Heart left ventricle (tissue), 16 donors: ENCODE measurements around the gene ITSN1. TPM values are rescaled to one million over a fixed set of nuclear protein-coding genes. Genes with fewer than 3 reads are reported as not detected.

Experiments
- ATAC-seq, 4 donors: fragments of 200-7000 bp; cut with Tn5 transposase; one replicate each; pipeline ENCODE4 v1.9.1; 2020 to 2022; ENCODE audit warnings: moderate library complexity in 4 of 4, mild to moderate bottlenecking in 3 of 4, moderate number of reproducible peaks in 1 of 4
- DNase-seq, 5 donors: peaks; one replicate each; pipeline ENCODE4 v3.0.0-alpha.2; 2020
- H3K27ac ChIP-seq, 12 donors: fragments of 200-600 bp; sonication (generic) in 4 of 12; one replicate each; pipeline versions ENCODE4 v1.5.0 to v1.8.0; 2016 to 2022; ENCODE audit warnings: mild to moderate bottlenecking in 2 of 12
- H3K27me3 ChIP-seq, 9 donors: fragments of 200-600 bp; sonication (generic) in 2 of 9; one replicate each; pipeline versions ENCODE4 v1.5.1 to v1.8.0; 2016 to 2022; ENCODE audit warnings: mild to moderate bottlenecking in 3 of 9
- H3K36me3 ChIP-seq, 9 donors: fragments of 200-600 bp; sonication (generic) in 2 of 9; one replicate each; pipeline versions ENCODE4 v1.5.0 to v1.8.0; 2018 to 2022; ENCODE audit warnings: mild to moderate bottlenecking in 2 of 9
- H3K4me1 ChIP-seq, 12 donors: fragments of 200-600 bp; sonication (generic) in 4 of 12; one replicate each; pipeline versions ENCODE4 v1.5.0 to v1.8.0; 2016 to 2022; ENCODE audit warnings: mild to moderate bottlenecking in 3 of 12
- H3K4me3 ChIP-seq, 12 donors: fragments of 200-600 bp; sonication (generic) in 4 of 12; one replicate each; pipeline versions ENCODE4 v1.5.0 to v1.8.0; 2017 to 2022; ENCODE audit warnings: mild to moderate bottlenecking in 9 of 12, moderate library complexity in 4 of 12
- H3K9me3 ChIP-seq, 12 donors: fragments of 200-600 bp; sonication (generic) in 4 of 12; one replicate each; pipeline versions ENCODE4 v1.5.0 to v1.8.0; 2016 to 2022; ENCODE audit warnings: mild to moderate bottlenecking in 1 of 12
- CTCF ChIP-seq, 12 donors: fragments of 200-600 bp; sonication (generic) in 4 of 12; IDR thresholded peaks; one replicate each; pipeline versions ENCODE4 v1.5.0 to v1.8.0; 2018 to 2022; ENCODE audit warnings: antibody characterized with exemption in 12 of 12, mild to moderate bottlenecking in 5 of 12
- POLR2A ChIP-seq, 2 donors: fragments of 450-650 bp; IDR thresholded peaks; one replicate each; pipeline ENCODE4 v1.6.1; 2017; ENCODE audit warnings: antibody characterized with exemption in 2 of 2, mild to moderate bottlenecking in 2 of 2, moderate library complexity in 2 of 2
- WGBS, 4 donors: extraction: QIAGEN DNeasy Blood & Tissue Kit in 2 of 4; methylation state at CpG; one replicate each; pipeline versions ENCODE4 v1.1.5 to v1.1.7; 2013 to 2018; 5-methylcytosine and 5-hydroxymethylcytosine counted together
- intact Hi-C, 10 donors: fragments of 100-400 bp; cut with DNase I; formaldehyde crosslinking; loops; one replicate each; pipeline versions ENCODE4 v1.11.1 to v1.14.2; 2022
- polyA plus RNA-seq, 2 donors: library from polyadenylated mRNA; stranded (reverse); fragments of 200-250 nt; gene quantifications; one replicate each; pipeline ENCODE4 v1.2.3, GENCODE V29; 2013
- total RNA-seq, 9 donors: library from RNA; depleted of rRNA in 2 of 9; stranded (reverse); fragments of >200 nt in 2 of 9; fragmentation: NEBNext Ultra II Directional in 3 of 9; extraction: Animal tissue kit (Norgen Biotek cat#: 25700) in 3 of 9; gene quantifications; one replicate each; pipeline versions ENCODE4 v1.1.0 to v1.2.4, GENCODE V29; 2016 to 2023
- donor health status: ischemic (EF 13 %, LVEDD 7.1; RV severe dilation, severe dysfunction).
- donor health status: healthy with polysubstance abuse.
- donor health status: DM: no; HTN: yes; CAD: no.
- donor health status: DM: no; HTN: no; CAD: no.
- donor health status: ischemic (EF 25% LVEDD 6.9; RV normal size, moderate dysfunction).
- donor health status: ischemic (EF 25% LVEDD 5.7; RV mildly dilated, moderate dysfunction).
- donor health status: healthy.
- donor health status: DM: yes; HTN: yes; CAD: no.
- donor health status: ischemic (EF 35%, LVEDD 5.7; RV mildly dilated, moderate dysfunction).
- donor health status: nonischemic (EF 11% LVEDD 7.7; RV severe dilation, severe dysfunction).
- donor health status: DM: yes; HTN: yes; CAD: no.
- donor health status: PGD.
- donor health status: ischemic (EF 29% LVEDD 5.4; RV normal size, mild dysfunction).
- donor health status: nonischemic (EF 23%, LVEDD 6.1; RV moderate dilation, normal function).

ITSN1 gene
- total and polyA plus RNA-seq, 11 donors, result 17.2 to 51.5 (median 34.0) TPM

- H3K4me3 ChIP-seq, result peak overlapping the region in 2 of 12 donors; percentile 51 to 53
- no peak for TF ChIP-seq POLR2A (IDR thresholded peaks at IDR 0.05)
- TF ChIP-seq CTCF (IDR thresholded peaks at IDR 0.05), result no peak
- intact Hi-C loops, result loop anchor here in 5 of 10 donors (5.0 to 10.0 kb wide), 2 partner anchors 251 to 253 kb away; partner anchors contain the start of genes CRYZL1 (in 5 of the 5) and ITSN1 (in 5 of the 5)
- ATAC-seq (peak in 1 of 4 donors; percentile 8), DNase-seq (no peak)
- H3K27ac ChIP-seq, result no peak overlapping the region
- no peaks in the 10 kb centered on the region for H3K9me3 ChIP-seq
- peaks cover 0 to 10% (median 3%) of the 10 kb centered on the region in 9 donors for H3K36me3 ChIP-seq
- peaks cover 0 to 17% (median 4%) of the 10 kb centered on the region in 12 donors for H3K4me1 ChIP-seq
- no peaks in the 10 kb centered on the region for H3K27me3 ChIP-seq
- 81 to 90% (median 83%) methylated on average over 28 of the region's 28 CpGs for WGBS, 4 donors
Measured at GRCh38 chr21:33895356-33895755, 253.1 kb downstream of the ITSN1 start.

GRCh38 chr21:33896691-33897090 lies 254.4 kb downstream of the ITSN1 start:
- peaks cover 0 to 20% (median 4%) of the 10 kb centered on the region in 12 donors for H3K4me1 ChIP-seq
- H3K36me3 ChIP-seq, result peaks cover 0 to 23% (median 12%) of the 10 kb centered on the region in 9 donors
- H3K27ac ChIP-seq, result no peak overlapping the region
- intact Hi-C loops, result loop anchor here in 5 of 10 donors (5.0 to 10.0 kb wide), 2 partner anchors 252 to 254 kb away; partner anchors contain the start of genes CRYZL1 (in 5 of the 5) and ITSN1 (in 5 of the 5)
- no peaks in the 10 kb centered on the region for H3K9me3 ChIP-seq
- ATAC-seq (no peak), DNase-seq (no peak)
- no peaks in the 10 kb centered on the region for H3K27me3 ChIP-seq
- no peak overlapping the region for H3K4me3 ChIP-seq
- WGBS, 4 donors, result 74 to 86% (median 83%) methylated on average over 6 of the region's 6 CpGs
- TF ChIP-seq CTCF (IDR thresholded peaks at IDR 0.05) (no peak), POLR2A (IDR thresholded peaks at IDR 0.05) (no peak)

- intact Hi-C loops, result loop anchor here in 5 of 10 donors (5.0 to 10.0 kb wide), 2 partner anchors 252 to 255 kb away; partner anchors contain the start of genes CRYZL1 (in 5 of the 5) and ITSN1 (in 5 of the 5)
- Histone ChIP-seq H3K27me3 (no peaks in the 10 kb centered on the region), H3K4me1 (peaks cover 0 to 20% (median 4%) of the 10 kb centered on the region in 12 donors), H3K9me3 (no peaks in the 10 kb centered on the region), H3K36me3 (peaks cover 0 to 28% (median 16%) of the 10 kb centered on the region in 9 donors), H3K4me3 (no peak overlapping the region), H3K27ac (no peak overlapping the region)
- TF ChIP-seq POLR2A (IDR thresholded peaks at IDR 0.05) (no peak), CTCF (IDR thresholded peaks at IDR 0.05) (no peak)
- 80 to 87% (median 82%) methylated on average over 5 of the region's 5 CpGs for WGBS, 4 donors
- ATAC-seq (no peak), DNase-seq (no peak)
Measured at GRCh38 chr21:33897098-33897497, 254.8 kb downstream of the ITSN1 start.

GRCh38 chr21:33897739-33898138 lies 255.4 kb downstream of the ITSN1 start:
- Histone ChIP-seq H3K27me3 (no peaks in the 10 kb centered on the region), H3K27ac (no peak overlapping the region), H3K36me3 (peaks cover 0 to 34% (median 22%) of the 10 kb centered on the region in 9 donors), H3K9me3 (no peaks in the 10 kb centered on the region), H3K4me1 (peaks cover 0 to 20% (median 4%) of the 10 kb centered on the region in 12 donors), H3K4me3 (no peak overlapping the region)
- no peak for DNase-seq
- ATAC-seq, result no peak
- intact Hi-C loops, result loop anchor here in 5 of 10 donors (5.0 to 10.0 kb wide), 2 partner anchors 253 to 255 kb away; partner anchors contain the start of genes CRYZL1 (in 5 of the 5) and ITSN1 (in 5 of the 5)
- TF ChIP-seq CTCF (IDR thresholded peaks at IDR 0.05) (no peak), POLR2A (IDR thresholded peaks at IDR 0.05) (no peak)
- 94 to 99% (median 96%) methylated on average over 3 of the region's 3 CpGs for WGBS, 4 donors
